Ascending aorta (tissue), 2 donors: ENCODE measurements around the gene SLCO3A1. TPM values are rescaled to one million over a fixed set of nuclear protein-coding genes. Genes with fewer than 3 reads are reported as not detected.

Experiments used
- DNase-seq, 2 donors: peaks; one replicate each; pipeline ENCODE4 v3.0.0-alpha.2; 2019; ENCODE audit warnings: low spot score in 2 of 2
- H3K27ac ChIP-seq, 2 donors: fragments of 200-600 bp; sonication (generic); one replicate each; pipeline ENCODE4 v1.5.1; 2016 to 2017; ENCODE audit warnings: mild to moderate bottlenecking in 1 of 2
- H3K27me3 ChIP-seq: fragments of 200-600 bp; sonication (generic); one replicate; pipeline ENCODE4 v1.5.1; 2017
- H3K36me3 ChIP-seq, 2 donors: fragments of 200-600 bp; sonication (generic); one replicate each; pipeline ENCODE4 v1.5.1; 2016
- H3K4me1 ChIP-seq, 2 donors: fragments of 200-600 bp; sonication (generic); one replicate each; pipeline ENCODE4 v1.5.1; 2016 to 2017; ENCODE audit warnings: mild to moderate bottlenecking in 1 of 2
- H3K4me3 ChIP-seq, 2 donors: fragments of 200-600 bp; sonication (generic); one replicate each; pipeline ENCODE4 v1.5.1; 2016 to 2017; ENCODE audit warnings: mild to moderate bottlenecking in 1 of 2
- H3K9me3 ChIP-seq, 2 donors: fragments of 200-600 bp; sonication (generic); one replicate each; pipeline ENCODE4 v1.5.1; 2016
- intact Hi-C: fragments of 100-400 bp; cut with DNase I; formaldehyde crosslinking; loops from one replicate; pipeline ENCODE4 v1.15.1; 2023
- total RNA-seq: library from RNA; depleted of rRNA; stranded (reverse); fragments of >200 nt; gene quantifications from one replicate; pipeline ENCODE4 v1.1.0, GENCODE V29; 2016
- TF ChIP-seq, protein P1 (sequence below), 3 experiments: fragments of 200-600 bp in 2 of 3; fragments of 450-650 bp in 1 of 3; sonication (generic) in 2 of 3; IDR thresholded peaks; one replicate each; pipeline ENCODE4 v1.5.1; 2016 to 2019; ENCODE audit warnings: antibody characterized with exemption in 3 of 3, mild to moderate bottlenecking in 1 of 3, moderate library complexity in 1 of 3

SLCO3A1 gene
- total RNA-seq, 1 donor from 2014 or later, result 53.2 TPM

DNA sequence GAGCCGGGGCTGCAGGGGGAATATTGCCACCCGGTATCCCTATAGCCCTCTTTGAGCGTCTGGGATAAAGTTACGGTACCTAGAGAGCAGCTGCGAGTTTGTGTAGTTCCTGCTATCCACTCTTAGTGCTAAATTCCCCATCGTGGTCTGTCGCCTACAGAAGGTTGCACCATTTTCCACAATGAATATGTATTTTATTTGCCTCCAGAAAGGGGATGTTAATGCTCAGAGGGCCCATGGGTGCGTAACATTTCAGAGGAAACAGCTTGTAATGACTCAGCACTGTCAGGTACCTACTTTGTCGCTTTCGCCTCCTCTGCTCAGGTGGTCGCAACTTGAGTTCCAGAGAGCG, 1.1 kb downstream of the SLCO3A1 start:
- no peaks in the 10 kb centered on the region for H3K9me3 ChIP-seq
- H3K4me3 ChIP-seq, result peak overlapping the region; percentile 82 to 88
- H3K4me1 ChIP-seq, result peaks cover 13 to 26% of the 10 kb centered on the region in 2 donors
- intact Hi-C loops, result loop anchor here (10.0 kb wide), 1 partner anchor 1220 kb away; no protein-coding TSS in a partner anchor
- no peak for DNase-seq
- no peaks in the 10 kb centered on the region for H3K36me3 ChIP-seq
- no peaks in the 10 kb centered on the region for H3K27me3 ChIP-seq
- TF ChIP-seq, protein P1, sequence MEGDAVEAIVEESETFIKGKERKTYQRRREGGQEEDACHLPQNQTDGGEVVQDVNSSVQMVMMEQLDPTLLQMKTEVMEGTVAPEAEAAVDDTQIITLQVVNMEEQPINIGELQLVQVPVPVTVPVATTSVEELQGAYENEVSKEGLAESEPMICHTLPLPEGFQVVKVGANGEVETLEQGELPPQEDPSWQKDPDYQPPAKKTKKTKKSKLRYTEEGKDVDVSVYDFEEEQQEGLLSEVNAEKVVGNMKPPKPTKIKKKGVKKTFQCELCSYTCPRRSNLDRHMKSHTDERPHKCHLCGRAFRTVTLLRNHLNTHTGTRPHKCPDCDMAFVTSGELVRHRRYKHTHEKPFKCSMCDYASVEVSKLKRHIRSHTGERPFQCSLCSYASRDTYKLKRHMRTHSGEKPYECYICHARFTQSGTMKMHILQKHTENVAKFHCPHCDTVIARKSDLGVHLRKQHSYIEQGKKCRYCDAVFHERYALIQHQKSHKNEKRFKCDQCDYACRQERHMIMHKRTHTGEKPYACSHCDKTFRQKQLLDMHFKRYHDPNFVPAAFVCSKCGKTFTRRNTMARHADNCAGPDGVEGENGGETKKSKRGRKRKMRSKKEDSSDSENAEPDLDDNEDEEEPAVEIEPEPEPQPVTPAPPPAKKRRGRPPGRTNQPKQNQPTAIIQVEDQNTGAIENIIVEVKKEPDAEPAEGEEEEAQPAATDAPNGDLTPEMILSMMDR (IDR thresholded peaks at IDR 0.05), result no peak
- H3K27ac ChIP-seq, result peak overlapping the region; percentile 95 to 98

DNA sequence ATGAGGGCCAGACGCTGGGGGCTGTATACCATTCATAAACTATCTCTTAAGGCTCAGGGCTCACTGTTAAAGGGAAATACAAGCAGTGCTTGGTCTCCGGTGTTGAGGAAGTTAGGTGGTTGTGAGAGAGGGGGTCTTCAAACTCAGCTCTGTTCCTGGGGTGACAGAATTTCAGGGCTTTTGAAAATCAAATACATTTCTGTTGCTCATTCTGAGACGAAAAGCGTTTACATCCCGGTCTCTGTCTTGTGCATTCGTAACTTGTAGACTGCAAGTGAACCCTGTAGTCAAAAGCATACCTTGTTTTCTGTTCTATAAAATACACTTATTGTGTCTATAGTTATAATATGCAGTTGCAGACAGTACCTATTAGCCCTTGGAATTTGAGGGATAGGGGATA, 1.7 kb downstream of the SLCO3A1 start:
- TF ChIP-seq, protein P1 (IDR thresholded peaks at IDR 0.05), result no peak
- Histone ChIP-seq H3K27ac (peak overlapping the region; percentile 95 to 98), H3K9me3 (no peaks in the 10 kb centered on the region), H3K27me3 (no peaks in the 10 kb centered on the region), H3K36me3 (no peaks in the 10 kb centered on the region), H3K4me1 (peaks cover 13 to 26% of the 10 kb centered on the region in 2 donors), H3K4me3 (peak overlapping the region; percentile 82 to 88)
- no peak for DNase-seq
- intact Hi-C loops, result loop anchor here (10.0 kb wide), 1 partner anchor 1220 kb away; no protein-coding TSS in a partner anchor

DNA sequence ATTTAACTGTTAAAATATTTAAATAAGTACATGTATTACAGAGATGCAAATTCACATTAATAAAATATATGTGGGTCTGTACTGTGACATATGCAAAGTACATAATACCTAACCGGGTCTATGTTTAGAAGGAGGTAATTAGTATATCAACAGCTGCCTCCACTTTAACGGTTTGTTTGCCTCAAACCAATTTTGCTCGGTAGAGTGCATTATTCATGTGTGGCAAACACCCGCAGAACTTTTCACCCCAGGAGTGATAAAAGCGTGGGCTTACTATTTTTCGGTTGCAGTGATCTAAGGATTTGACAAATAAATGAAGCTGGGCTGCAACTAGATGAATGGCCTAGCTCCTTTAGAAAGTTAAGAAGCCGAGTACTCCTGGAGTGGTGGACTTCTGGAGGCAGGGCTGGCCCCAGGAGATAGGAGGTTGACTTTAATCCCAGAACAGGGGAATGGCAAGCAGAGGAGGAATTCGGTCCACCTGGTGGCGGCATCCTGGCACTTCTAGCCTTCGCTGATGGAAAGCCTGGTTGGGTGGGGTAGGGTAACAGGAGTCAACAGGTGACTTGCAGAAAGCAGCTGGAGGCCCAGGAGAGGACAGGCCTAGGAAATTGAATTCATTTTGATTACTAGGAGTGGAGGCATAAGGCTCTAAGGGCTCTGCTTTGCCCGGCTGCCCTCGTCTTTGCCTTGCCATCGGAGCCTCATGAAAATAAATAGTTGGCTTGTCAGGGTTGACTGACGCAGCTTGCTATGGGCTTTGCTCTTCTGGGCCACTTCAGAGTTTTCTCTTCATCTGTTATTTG, 2.4 kb downstream of the SLCO3A1 start:
- no peak for DNase-seq
- intact Hi-C loops, result loop anchor here (10.0 kb wide), 1 partner anchor 1219 kb away; no protein-coding TSS in a partner anchor
- no peaks in the 10 kb centered on the region for H3K36me3 ChIP-seq
- no peaks in the 10 kb centered on the region for H3K9me3 ChIP-seq
- H3K4me1 ChIP-seq, result peaks cover 13 to 26% of the 10 kb centered on the region in 2 donors
- H3K27ac ChIP-seq, result peak overlapping the region; percentile 2 to 98
- TF ChIP-seq, protein P1 (IDR thresholded peaks at IDR 0.05), result peak in 1 of 3 experiments; percentile 19
- no peaks in the 10 kb centered on the region for H3K27me3 ChIP-seq
- peak overlapping the region in 1 of 2 donors; percentile 82 for H3K4me3 ChIP-seq

DNA sequence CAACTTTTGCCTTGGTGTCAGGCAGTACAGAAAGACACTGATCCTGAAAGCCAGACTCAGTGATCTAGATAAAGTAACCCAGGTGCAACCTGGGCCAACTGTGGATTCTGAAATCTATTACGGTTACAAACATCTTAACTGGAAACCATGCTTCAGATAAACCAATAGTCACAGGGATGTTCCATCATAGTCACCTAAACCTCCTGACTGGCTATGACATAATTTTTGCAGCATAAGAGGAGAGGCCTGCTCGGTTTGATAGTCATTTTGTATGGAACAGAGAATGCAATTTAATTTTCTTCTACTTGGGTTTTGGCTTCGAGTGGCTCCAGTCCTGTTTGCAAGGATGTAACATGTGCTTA, 3.7 kb downstream of the SLCO3A1 start:
- intact Hi-C loops, result loop anchor here (10.0 kb wide), 1 partner anchor 1218 kb away; no protein-coding TSS in a partner anchor
- Histone ChIP-seq H3K27ac (no peak overlapping the region), H3K9me3 (no peaks in the 10 kb centered on the region), H3K4me3 (no peak overlapping the region), H3K36me3 (no peaks in the 10 kb centered on the region), H3K4me1 (peaks cover 7 to 16% of the 10 kb centered on the region in 2 donors), H3K27me3 (no peaks in the 10 kb centered on the region)
- TF ChIP-seq, protein P1 (IDR thresholded peaks at IDR 0.05), result no peak
- no peak for DNase-seq

DNA sequence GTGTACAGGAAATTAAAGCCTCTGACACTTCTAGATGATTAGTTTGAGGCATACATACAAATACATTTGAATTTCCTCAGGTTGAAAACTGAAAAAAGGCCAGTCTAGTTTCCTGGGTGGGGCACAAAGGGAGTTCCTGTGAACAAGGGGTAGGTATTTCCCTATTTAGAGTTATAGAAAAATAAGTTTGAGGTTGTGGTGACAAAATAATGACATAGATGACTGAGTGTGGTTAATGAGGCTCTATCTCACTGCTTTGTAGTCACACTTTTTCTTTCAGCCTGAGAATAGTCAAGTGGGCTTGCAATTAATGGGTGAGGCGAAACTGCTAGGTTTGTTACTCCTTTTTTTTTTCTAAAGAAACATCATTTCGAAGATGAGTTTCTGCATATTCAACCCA, 4.3 kb downstream of the SLCO3A1 start:
- TF ChIP-seq, protein P1 (IDR thresholded peaks at IDR 0.05), result no peak

More for the DNA sequence above, 4.3 kb downstream of the SLCO3A1 start:
- intact Hi-C loops, result loop anchor here (10.0 kb wide), 1 partner anchor 1217 kb away; no protein-coding TSS in a partner anchor
- H3K9me3 ChIP-seq, result no peaks in the 10 kb centered on the region
- no peak overlapping the region for H3K27ac ChIP-seq
- DNase-seq, result no peak
- H3K27me3 ChIP-seq, result no peaks in the 10 kb centered on the region
- no peak overlapping the region for H3K4me3 ChIP-seq
- peaks cover 3 to 12% of the 10 kb centered on the region in 2 donors for H3K4me1 ChIP-seq
- no peaks in the 10 kb centered on the region for H3K36me3 ChIP-seq
